GM10266 (cell line): Measurements from ENCODE around the gene ADAMTSL3.

Experiments
- DNase-seq: peaks from one replicate; pipeline ENCODE4 v3.0.0; 2012; ENCODE audit errors: extremely low spot score
- CTCF ChIP-seq: IDR thresholded peaks from 2 replicates; pipeline ENCODE4 v1.5.1; 2012; ENCODE audit warnings: mild to moderate bottlenecking, low read depth; ENCODE audit not compliant: control insufficient read depth, insufficient read depth; ENCODE audit errors: missing control alignments

ADAMTSL3 gene

DNA sequence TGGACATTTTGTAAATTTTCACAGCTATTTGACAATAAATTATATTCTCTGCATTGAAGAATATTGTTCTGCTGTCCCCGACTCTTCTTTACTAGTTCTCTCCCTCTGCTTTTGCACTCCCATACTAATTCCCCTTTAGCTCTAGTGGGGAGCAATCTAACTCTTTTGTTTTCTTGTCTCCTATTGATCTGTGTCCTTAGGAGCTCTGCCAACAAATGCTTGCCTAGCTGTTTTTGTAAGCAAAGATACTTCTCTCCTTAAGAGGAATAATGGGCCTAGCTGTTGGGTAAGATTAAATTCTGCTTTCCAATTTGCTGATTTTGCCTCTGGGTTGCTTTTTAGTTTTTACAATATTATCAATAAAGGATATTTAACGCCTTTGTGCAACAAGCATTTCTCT, 17.7 kb downstream of the ADAMTSL3 start:
- TF ChIP-seq CTCF, result no peak
- no peak for DNase-seq

GRCh38 chr15:83673385-83673784, 19.5 kb downstream of the ADAMTSL3 start:
- no peak for DNase-seq
- TF ChIP-seq CTCF, result no peak

DNA sequence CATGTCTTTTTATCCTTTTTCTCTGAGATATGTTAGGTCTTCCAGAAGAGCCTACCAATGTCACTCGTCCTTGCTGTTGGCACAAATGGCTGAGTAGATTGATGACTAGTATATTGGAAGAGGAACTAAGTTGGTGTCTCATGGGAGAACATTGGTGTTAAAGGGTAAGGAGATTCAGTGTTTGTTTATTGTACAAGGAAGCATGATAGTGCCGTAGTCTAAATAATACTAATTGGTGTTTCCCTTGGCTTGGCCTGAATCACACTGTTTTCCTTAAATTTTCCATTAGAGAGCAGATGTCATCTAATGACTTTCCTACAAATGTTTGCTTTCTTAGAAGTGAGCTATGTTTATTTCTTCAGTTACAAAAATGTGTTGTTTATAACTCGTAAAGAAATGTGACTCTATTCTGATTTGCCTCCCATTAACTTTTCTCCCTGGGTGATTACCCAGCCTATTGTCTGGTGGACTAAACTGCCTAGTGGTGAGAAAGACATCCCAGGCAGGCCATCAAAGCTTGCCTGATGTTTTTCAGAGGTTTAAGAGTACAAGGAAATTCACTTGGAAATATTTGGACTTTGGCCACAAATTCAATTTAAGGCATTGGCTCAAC, 28.7 kb downstream of the ADAMTSL3 start:
- no peak for DNase-seq
- TF ChIP-seq CTCF, result no peak

DNA sequence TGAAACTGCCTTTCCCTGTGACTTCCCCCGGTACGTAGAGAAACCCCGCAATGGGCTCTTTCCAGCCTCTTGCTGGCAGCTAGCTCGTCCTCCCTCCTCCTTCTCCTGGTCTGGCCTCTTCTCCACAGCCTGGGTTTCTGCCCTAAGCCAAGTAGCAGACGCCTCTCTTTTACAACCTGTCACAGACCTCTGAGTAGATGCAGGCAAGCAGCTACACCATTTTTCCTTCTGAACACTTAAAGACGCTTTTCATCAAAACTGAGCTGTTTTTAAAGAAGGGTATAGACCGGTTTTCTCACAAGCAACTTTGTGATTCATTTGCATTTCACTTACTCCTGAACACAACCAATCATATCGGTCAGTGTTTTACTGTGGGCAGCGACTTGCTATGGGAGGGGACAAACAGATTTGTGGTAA, 32.0 kb downstream of the ADAMTSL3 start:
- no peak for TF ChIP-seq CTCF

GRCh38 chr15:83688201-83688600, 34.3 kb downstream of the ADAMTSL3 start:
- no peak for DNase-seq
- no peak for TF ChIP-seq CTCF

More for the DNA sequence above, 32.0 kb downstream of the ADAMTSL3 start:
- DNase-seq, result no peak

- no peak for DNase-seq
- no peak for TF ChIP-seq CTCF
Observed at GRCh38 chr15:83690676-83691075, 36.8 kb downstream of the ADAMTSL3 start.

DNA sequence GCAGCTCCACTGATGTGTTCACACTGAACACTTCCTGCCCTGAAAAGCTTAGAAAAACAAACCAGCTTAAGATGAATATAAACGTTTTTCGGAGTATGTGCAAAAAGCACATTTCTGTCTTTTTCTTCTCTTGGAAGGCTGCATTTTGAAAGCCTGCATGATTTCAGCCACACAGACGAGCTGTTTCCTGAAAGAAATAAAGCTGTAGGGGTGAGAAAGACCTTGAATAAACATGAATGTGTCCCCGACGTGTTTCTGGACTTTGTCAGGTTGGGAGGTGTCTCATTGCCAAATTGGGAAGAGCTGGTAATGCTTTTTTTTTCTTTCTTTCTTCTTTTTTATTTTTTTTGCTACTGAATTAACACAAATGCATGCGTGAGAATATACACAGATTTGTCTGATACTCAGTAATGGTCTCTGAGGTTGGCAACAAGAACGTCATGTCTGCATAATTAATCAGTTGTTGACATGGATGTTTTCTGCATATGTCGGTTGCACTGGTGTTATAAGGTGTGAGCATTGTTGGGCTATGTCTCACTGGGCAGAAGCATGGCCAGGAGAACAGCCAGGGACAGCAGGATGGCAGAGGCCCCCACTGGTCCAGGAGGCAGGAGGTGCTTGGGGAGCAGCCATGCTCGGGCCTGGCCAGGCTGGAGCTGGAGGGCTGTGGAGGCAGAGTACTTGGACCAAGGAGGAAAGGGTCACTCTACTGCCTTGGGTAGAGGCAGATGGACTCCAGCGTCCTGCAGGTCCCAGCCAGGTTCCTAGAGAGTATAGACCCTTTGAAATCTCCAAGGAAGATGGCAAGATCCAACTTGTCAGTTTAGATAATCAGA, 39.0 kb downstream of the ADAMTSL3 start:
- no peak for TF ChIP-seq CTCF
- no peak for DNase-seq
